Peyer's patch (tissue), 4 donors: ENCODE measurements around the gene CDK5RAP1.

Source experiments
- POLR2A ChIP-seq, 2 donors: fragments of 450-650 bp; IDR thresholded peaks; one replicate each; pipeline ENCODE4 v1.5.1; 2017; ENCODE audit warnings: antibody characterized with exemption in 2 of 2, mild to moderate bottlenecking in 2 of 2, moderate library complexity in 2 of 2
- TF ChIP-seq, protein P1 (sequence below), 6 experiments: fragments of 450-650 bp in 4 of 6; fragments of 200-600 bp in 2 of 6; sonication (generic) in 1 of 6; IDR thresholded peaks; one replicate each; pipeline ENCODE4 v1.5.1; 2017 to 2019; ENCODE audit warnings: antibody characterized with exemption in 6 of 6, mild to moderate bottlenecking in 3 of 6, moderate library complexity in 1 of 6

- no peak for TF ChIP-seq POLR2A (IDR thresholded peaks at IDR 0.05)
- TF ChIP-seq, protein P1, sequence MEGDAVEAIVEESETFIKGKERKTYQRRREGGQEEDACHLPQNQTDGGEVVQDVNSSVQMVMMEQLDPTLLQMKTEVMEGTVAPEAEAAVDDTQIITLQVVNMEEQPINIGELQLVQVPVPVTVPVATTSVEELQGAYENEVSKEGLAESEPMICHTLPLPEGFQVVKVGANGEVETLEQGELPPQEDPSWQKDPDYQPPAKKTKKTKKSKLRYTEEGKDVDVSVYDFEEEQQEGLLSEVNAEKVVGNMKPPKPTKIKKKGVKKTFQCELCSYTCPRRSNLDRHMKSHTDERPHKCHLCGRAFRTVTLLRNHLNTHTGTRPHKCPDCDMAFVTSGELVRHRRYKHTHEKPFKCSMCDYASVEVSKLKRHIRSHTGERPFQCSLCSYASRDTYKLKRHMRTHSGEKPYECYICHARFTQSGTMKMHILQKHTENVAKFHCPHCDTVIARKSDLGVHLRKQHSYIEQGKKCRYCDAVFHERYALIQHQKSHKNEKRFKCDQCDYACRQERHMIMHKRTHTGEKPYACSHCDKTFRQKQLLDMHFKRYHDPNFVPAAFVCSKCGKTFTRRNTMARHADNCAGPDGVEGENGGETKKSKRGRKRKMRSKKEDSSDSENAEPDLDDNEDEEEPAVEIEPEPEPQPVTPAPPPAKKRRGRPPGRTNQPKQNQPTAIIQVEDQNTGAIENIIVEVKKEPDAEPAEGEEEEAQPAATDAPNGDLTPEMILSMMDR (IDR thresholded peaks at IDR 0.05) = no peak
Measured at GRCh38 chr20:33391722-33392415, 9.4 kb downstream of the CDK5RAP1 start.
